ENCODE measurements around the gene REN. TPM values are rescaled to one million over a fixed set of nuclear protein-coding genes. Genes with fewer than 3 reads are reported as not detected.

The REN gene
- total and polyA plus RNA-seq, 12 donors: 0.24 to 3.6 (median 0.95) TPM; not detected in 3

DNA sequence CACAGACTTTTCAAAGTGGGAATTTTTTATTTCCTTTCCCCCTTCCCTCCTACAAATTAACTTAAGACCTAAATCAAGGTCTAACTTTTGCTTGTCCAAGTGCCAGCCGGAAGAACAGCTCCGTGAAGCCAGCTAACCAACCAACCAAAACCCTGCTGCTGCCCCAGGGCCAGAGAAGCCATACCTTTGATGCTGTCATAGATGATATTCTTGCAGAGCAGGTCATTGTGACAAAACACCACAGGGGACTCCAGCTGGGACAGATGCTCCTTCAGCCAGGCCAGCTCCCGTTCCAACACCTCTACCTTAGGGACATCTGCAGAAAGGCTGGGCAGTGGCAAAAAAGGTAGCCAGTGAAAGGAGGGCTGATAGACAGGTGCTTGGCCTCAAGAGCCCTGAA, 25.0 kb downstream of the REN start:
- intact Hi-C loops (cut with DNase I): no loop called here
- Histone ChIP-seq H3K9me3 (replicated peaks in 1 of 3) (no peaks in the 10 kb centered on the region), H3K36me3 (replicated peaks in 1 of 2) (peaks cover 0 to 5% of the 10 kb centered on the region in 2 donors), H3K4me3 (no peak overlapping the region), H3K27me3 (no peaks in the 10 kb centered on the region), H3K27ac (no peak overlapping the region), H3K4me1 (replicated peaks in 1 of 2) (peaks cover 3 to 15% of the 10 kb centered on the region in 2 donors)
- WGBS, 4 donors: 90 to 97% (median 91%) methylated on average over 3 of the region's 3 CpGs
- no peak for TF ChIP-seq POLR2A (IDR thresholded peaks at IDR 0.05)
- TF ChIP-seq, protein P1, sequence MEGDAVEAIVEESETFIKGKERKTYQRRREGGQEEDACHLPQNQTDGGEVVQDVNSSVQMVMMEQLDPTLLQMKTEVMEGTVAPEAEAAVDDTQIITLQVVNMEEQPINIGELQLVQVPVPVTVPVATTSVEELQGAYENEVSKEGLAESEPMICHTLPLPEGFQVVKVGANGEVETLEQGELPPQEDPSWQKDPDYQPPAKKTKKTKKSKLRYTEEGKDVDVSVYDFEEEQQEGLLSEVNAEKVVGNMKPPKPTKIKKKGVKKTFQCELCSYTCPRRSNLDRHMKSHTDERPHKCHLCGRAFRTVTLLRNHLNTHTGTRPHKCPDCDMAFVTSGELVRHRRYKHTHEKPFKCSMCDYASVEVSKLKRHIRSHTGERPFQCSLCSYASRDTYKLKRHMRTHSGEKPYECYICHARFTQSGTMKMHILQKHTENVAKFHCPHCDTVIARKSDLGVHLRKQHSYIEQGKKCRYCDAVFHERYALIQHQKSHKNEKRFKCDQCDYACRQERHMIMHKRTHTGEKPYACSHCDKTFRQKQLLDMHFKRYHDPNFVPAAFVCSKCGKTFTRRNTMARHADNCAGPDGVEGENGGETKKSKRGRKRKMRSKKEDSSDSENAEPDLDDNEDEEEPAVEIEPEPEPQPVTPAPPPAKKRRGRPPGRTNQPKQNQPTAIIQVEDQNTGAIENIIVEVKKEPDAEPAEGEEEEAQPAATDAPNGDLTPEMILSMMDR (IDR thresholded peaks at IDR 0.05): no peak
- DNase-seq: no peak

GRCh38 chr1:204139952-204140351, 26.2 kb downstream of the REN start:
- WGBS, 4 donors: 95 to 99% (median 97%) methylated on average over 6 of the region's 6 CpGs
- TF ChIP-seq, protein P1 (IDR thresholded peaks at IDR 0.05): no peak
- no peak for TF ChIP-seq POLR2A (IDR thresholded peaks at IDR 0.05)
- peaks cover 0 to 5% of the 10 kb centered on the region in 2 donors for H3K36me3 ChIP-seq (replicated peaks in 1 of 2)

DNA sequence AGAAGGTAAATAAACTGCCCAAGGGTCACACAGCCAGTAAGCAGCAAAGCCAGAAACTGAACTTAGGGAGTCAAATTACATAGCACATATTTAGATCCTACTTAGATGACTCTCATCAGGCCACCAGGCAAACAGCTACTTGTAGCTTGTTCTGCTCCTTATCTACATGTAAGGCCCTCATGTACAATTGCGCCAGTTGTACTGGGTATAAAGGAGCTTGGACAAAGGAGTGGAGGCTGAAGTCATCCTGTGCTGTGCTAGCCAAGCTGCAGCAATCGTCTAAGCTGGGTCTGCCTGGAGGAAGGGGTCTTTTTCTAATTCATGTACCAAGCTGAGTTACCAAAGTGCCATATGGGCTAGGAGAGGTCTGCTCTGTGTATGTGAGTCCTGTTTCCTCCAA, 27.0 kb downstream of the REN start:
- DNase-seq: no peak
- WGBS, 4 donors: 70 to 85% (median 76%) methylated on average over 2 of the region's 2 CpGs; no CpG with 5 or more reads in 1 of the 4 donors
- Histone ChIP-seq H3K4me3 (no peak overlapping the region), H3K27ac (no peak overlapping the region), H3K27me3 (no peaks in the 10 kb centered on the region), H3K9me3 (replicated peaks in 1 of 3) (no peaks in the 10 kb centered on the region), H3K4me1 (replicated peaks in 1 of 2) (peaks cover 0 to 9% of the 10 kb centered on the region in 2 donors), H3K36me3 (replicated peaks in 1 of 2) (peaks cover 0 to 5% of the 10 kb centered on the region in 2 donors)
- TF ChIP-seq POLR2A (IDR thresholded peaks at IDR 0.05): no peak
- TF ChIP-seq, protein P1 (IDR thresholded peaks at IDR 0.05): no peak
- intact Hi-C loops (cut with DNase I): no loop called here

More at GRCh38 chr1:204139952-204140351, 26.2 kb downstream of the REN start:
- peaks cover 0 to 9% of the 10 kb centered on the region in 2 donors for H3K4me1 ChIP-seq (replicated peaks in 1 of 2)
- H3K27ac ChIP-seq: no peak overlapping the region
- no peak overlapping the region for H3K4me3 ChIP-seq
- H3K9me3 ChIP-seq (replicated peaks in 1 of 3): no peaks in the 10 kb centered on the region
- no peak for DNase-seq
- H3K27me3 ChIP-seq: no peaks in the 10 kb centered on the region
- intact Hi-C loops (cut with DNase I): no loop called here

GRCh38 chr1:204136814-204137213, 29.3 kb downstream of the REN start:
- WGBS, 4 donors: 68 to 83% (median 81%) methylated on average over 2 of the region's 2 CpGs
- H3K4me1 ChIP-seq (replicated peaks in 1 of 2): peaks cover 0 to under 1% of the 10 kb centered on the region in 2 donors
- H3K9me3 ChIP-seq (replicated peaks in 1 of 3): no peaks in the 10 kb centered on the region
- H3K27ac ChIP-seq: no peak overlapping the region
- no peaks in the 10 kb centered on the region for H3K27me3 ChIP-seq
- no peak for TF ChIP-seq POLR2A (IDR thresholded peaks at IDR 0.05)
- TF ChIP-seq, protein P1 (IDR thresholded peaks at IDR 0.05): no peak
- DNase-seq: no peak
- H3K36me3 ChIP-seq (replicated peaks in 1 of 2): peaks cover 0 to 5% of the 10 kb centered on the region in 2 donors
- intact Hi-C loops (cut with DNase I): no loop called here
- H3K4me3 ChIP-seq: no peak overlapping the region
